Fibroblast of lung (primary cell): ENCODE measurements around the gene SLC5A4. TPM values are rescaled to one million over a fixed set of nuclear protein-coding genes. Genes with fewer than 3 reads are reported as not detected.

Experiments
- DNase-seq, 2 donors: peaks; one replicate each; pipeline versions ENCODE4 v3.0.0 to v3.0.0-alpha.2; 2010; ENCODE audit warnings: low read depth in 2 of 2
- H2AFZ ChIP-seq: 2 replicates; pipeline ENCODE4 v1.5.1; 2012; ENCODE audit warnings: low read length, control low read depth, inconsistent platforms
- H3K27ac ChIP-seq: 2 replicates; pipeline ENCODE4 v1.5.1; 2011; ENCODE audit warnings: low read length, control low read depth; ENCODE audit not compliant: insufficient read depth
- H3K27me3 ChIP-seq: 2 replicates; pipeline ENCODE4 v1.5.1; 2011; ENCODE audit warnings: mild to moderate bottlenecking, low read length; ENCODE audit not compliant: control insufficient read depth, insufficient read depth
- H3K36me3 ChIP-seq: 2 replicates; pipeline ENCODE4 v1.5.1; 2011; ENCODE audit warnings: low read length; ENCODE audit not compliant: control insufficient read depth, insufficient read depth
- H3K4me1 ChIP-seq: 2 replicates; pipeline ENCODE4 v1.5.1; 2011; ENCODE audit warnings: low read length; ENCODE audit not compliant: control insufficient read depth, insufficient read depth; ENCODE audit errors: extremely low read depth
- H3K4me2 ChIP-seq: 2 replicates; pipeline ENCODE4 v1.5.1; 2011; ENCODE audit warnings: low read length, control low read depth; ENCODE audit not compliant: insufficient read depth; ENCODE audit errors: extremely low read depth
- H3K4me3 ChIP-seq, 4 experiments: fragments of 200-600 bp in 1 of 4; sonication (generic) in 1 of 4; replicated peaks in 1 of 4; 2 replicates each; pipeline ENCODE4 v1.5.1; 2011 to 2016; ENCODE audit warnings: low read length in 4 of 4, low read depth in 3 of 4, mild to moderate bottlenecking in 3 of 4, control low read depth in 2 of 4, inconsistent platforms in 1 of 4, mixed read lengths in 1 of 4; ENCODE audit not compliant: insufficient read depth in 1 of 4; ENCODE audit errors: control extremely low read depth in 1 of 4
- H3K79me2 ChIP-seq: 2 replicates; pipeline ENCODE4 v1.5.1; 2012; ENCODE audit warnings: mild to moderate bottlenecking, low read length, inconsistent platforms; ENCODE audit not compliant: control insufficient read depth, insufficient read depth
- H3K9ac ChIP-seq: 2 replicates; pipeline ENCODE4 v1.5.1; 2011; ENCODE audit warnings: mild to moderate bottlenecking, low read length, control low read depth; ENCODE audit not compliant: insufficient read depth
- H3K9me3 ChIP-seq: 2 replicates; pipeline ENCODE4 v1.5.1; 2012; ENCODE audit warnings: low read depth, low read length; ENCODE audit not compliant: control insufficient read depth, insufficient read depth
- H4K20me1 ChIP-seq: 2 replicates; pipeline ENCODE4 v1.5.1; 2011; ENCODE audit warnings: low read length; ENCODE audit not compliant: control insufficient read depth, insufficient read depth; ENCODE audit errors: extremely low read depth
- CTCF ChIP-seq, 2 donors: IDR thresholded peaks in 1 of 2; conservative IDR thresholded peaks in 1 of 2; 1 replicate in 1 of 2; 2 replicates in 1 of 2; pipeline ENCODE4 v1.5.1; 2011 to 2012; ENCODE audit warnings: low read length in 2 of 2, control low read depth in 1 of 2, inconsistent platforms in 1 of 2, low read depth in 1 of 2, mild to moderate bottlenecking in 1 of 2
- EZH2 ChIP-seq: IDR thresholded peaks from 2 replicates; pipeline ENCODE4 v1.5.1; 2012; ENCODE audit warnings: low read length, control low read depth, mild to moderate bottlenecking; ENCODE audit errors: missing control alignments
- polyA plus RNA-seq, 2 donors: library from polyadenylated mRNA; depleted of rRNA in 1 of 2; stranded (reverse) in 1 of 2; unstranded in 1 of 2; fragments of >200 nt; gene quantifications; 2 replicates each; pipeline ENCODE4 v1.2.1, GENCODE V29; 2011 to 2012; ENCODE audit warnings: missing spikeins in 1 of 2
- total RNA-seq: library from RNA; depleted of rRNA; stranded (reverse); fragments of >200 nt; gene quantifications from 2 replicates; pipeline ENCODE4 v1.2.1, GENCODE V29; 2014

SLC5A4 gene
- total and polyA plus RNA-seq, 2 donors (not counting 1 experiment from before 2014, with no cell fraction given), result 0.06 TPM; not detected in 1

- Histone ChIP-seq H3K4me3 (no peak overlapping the region), H3K9me3 (no peaks in the 10 kb centered on the region), H3K4me1 (no peaks in the 10 kb centered on the region), H3K9ac (no peak overlapping the region), H2AFZ (no peak overlapping the region), H3K79me2 (no peaks in the 10 kb centered on the region), H3K4me2 (no peak overlapping the region), H3K36me3 (no peaks in the 10 kb centered on the region), H3K27ac (no peak overlapping the region), H4K20me1 (no peaks in the 10 kb centered on the region), H3K27me3 (no peaks in the 10 kb centered on the region)
- no peak for DNase-seq
- TF ChIP-seq CTCF (conservative IDR thresholded peaks at IDR 0.05 in 1 of 2, IDR thresholded peaks at IDR 0.05 in 1 of 2; ENCODE audit: low read depth in 1 of 2, low read length in 2 of 2) (no peak), EZH2 (no peak)
These were observed 6.9 kb downstream of the SLC5A4 start for GRCh38 chr22:32248276-32248675.

- TF ChIP-seq EZH2 (no peak), CTCF (conservative IDR thresholded peaks at IDR 0.05 in 1 of 2, IDR thresholded peaks at IDR 0.05 in 1 of 2; ENCODE audit: low read depth in 1 of 2, low read length in 2 of 2) (no peak)
- no peak for DNase-seq
These were observed 9.0 kb downstream of the SLC5A4 start for GRCh38 chr22:32246166-32246565.

GRCh38 chr22:32245042-32245441 is 10.1 kb downstream of the SLC5A4 start:
- TF ChIP-seq EZH2 (no peak), CTCF (conservative IDR thresholded peaks at IDR 0.05 in 1 of 2, IDR thresholded peaks at IDR 0.05 in 1 of 2; ENCODE audit: low read depth in 1 of 2, low read length in 2 of 2) (no peak)
- no peak overlapping the region for H2AFZ ChIP-seq
- no peak overlapping the region for H3K4me2 ChIP-seq
- H3K36me3 ChIP-seq, result no peaks in the 10 kb centered on the region
- H3K4me1 ChIP-seq, result no peaks in the 10 kb centered on the region
- H3K9me3 ChIP-seq, result no peaks in the 10 kb centered on the region
- no peak overlapping the region for H3K9ac ChIP-seq
- H3K27me3 ChIP-seq, result no peaks in the 10 kb centered on the region
- H3K4me3 ChIP-seq, result no peak overlapping the region
- no peaks in the 10 kb centered on the region for H3K79me2 ChIP-seq
- DNase-seq, result no peak
- H4K20me1 ChIP-seq, result no peaks in the 10 kb centered on the region
- H3K27ac ChIP-seq, result no peak overlapping the region

More at GRCh38 chr22:32246166-32246565, 9.0 kb downstream of the SLC5A4 start:
- H3K79me2 ChIP-seq, result no peaks in the 10 kb centered on the region
- no peak overlapping the region for H3K4me3 ChIP-seq
- H3K4me1 ChIP-seq, result no peaks in the 10 kb centered on the region
- H3K4me2 ChIP-seq, result no peak overlapping the region
- no peaks in the 10 kb centered on the region for H3K27me3 ChIP-seq
- no peaks in the 10 kb centered on the region for H3K36me3 ChIP-seq
- no peak overlapping the region for H2AFZ ChIP-seq
- H4K20me1 ChIP-seq, result no peaks in the 10 kb centered on the region
- H3K9me3 ChIP-seq, result no peaks in the 10 kb centered on the region
- no peak overlapping the region for H3K27ac ChIP-seq
- H3K9ac ChIP-seq, result no peak overlapping the region
